Measurements from ENCODE around the gene TNNT1. TPM values are rescaled to one million over a fixed set of nuclear protein-coding genes. Genes with fewer than 3 reads are reported as not detected.
"Not testable (repeated sequence)": the region's sequence is repeated elsewhere in the genome, so short reads cannot be mapped to it uniquely, and the experiment has no call there.

Gene TNNT1
- total RNA-seq, 2 experiments from 2014 or later, result not detected

DNA sequence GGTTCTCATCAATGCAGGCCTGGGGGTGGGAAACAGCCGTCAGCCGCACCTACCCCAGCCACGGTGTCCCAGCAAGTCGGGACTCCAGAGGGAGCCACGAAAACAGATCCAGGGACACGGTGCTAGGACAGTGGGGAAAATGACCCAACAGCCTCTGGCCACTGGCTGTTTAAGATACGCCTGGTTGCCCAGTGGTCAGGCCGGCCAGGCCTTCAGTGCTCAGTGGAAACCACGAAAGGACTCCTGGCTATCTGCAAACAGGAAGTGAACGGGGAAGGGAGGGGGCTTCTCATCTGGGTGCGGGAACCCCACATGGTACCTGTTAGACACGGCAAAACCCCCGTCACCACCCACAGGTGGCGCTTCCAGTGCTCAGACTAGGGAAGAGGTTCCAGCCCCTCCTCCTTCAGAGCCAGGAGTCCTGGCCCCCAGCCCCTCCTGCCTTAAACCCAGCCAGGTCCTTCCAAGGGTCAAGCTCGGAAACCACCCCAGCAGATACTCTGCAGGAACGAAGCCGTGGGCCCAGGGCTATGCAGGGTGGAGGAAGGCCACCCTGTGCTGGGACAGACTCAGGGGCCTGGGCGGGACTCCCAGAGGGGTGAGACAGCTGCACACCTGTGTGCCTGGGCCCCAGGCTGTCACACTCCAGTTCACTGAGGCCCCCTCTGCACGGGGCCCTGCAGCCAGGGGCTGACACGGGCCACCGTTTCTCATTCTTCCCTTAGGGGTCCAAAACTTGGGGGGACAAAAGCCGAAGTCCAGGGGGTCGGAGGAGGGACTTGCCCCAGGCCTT lies 36.0 kb downstream of the TNNT1 start:
- POLR2A ChIA-PET, result no interaction called here
- no peaks in the 10 kb centered on the region for H3K27me3 Mint-ChIP-seq (ENCODE audit: low read depth)
- CTCF ChIA-PET, result no interaction called here
- H3K36me3 Mint-ChIP-seq (ENCODE audit: low read depth), result peaks cover 36% of the 10 kb centered on the region
- no peak overlapping the region for H3K4me3 Mint-ChIP-seq
- DNase-seq (no peak), ATAC-seq (no peak)
- H3K27ac Mint-ChIP-seq, result no peak overlapping the region
- H3K4me1 Mint-ChIP-seq (ENCODE audit: low read depth), result peaks cover 21% of the 10 kb centered on the region
- H3K9me3 Mint-ChIP-seq (ENCODE audit: insufficient read depth), result no peaks in the 10 kb centered on the region

- Mint-ChIP-seq H3K9me3 (ENCODE audit: insufficient read depth) (no peaks in the 10 kb centered on the region), H3K36me3 (ENCODE audit: low read depth) (peaks cover 39% of the 10 kb centered on the region), H3K4me3 (no peak overlapping the region), H3K27me3 (ENCODE audit: low read depth) (no peaks in the 10 kb centered on the region), H3K4me1 (ENCODE audit: low read depth) (peaks cover 18% of the 10 kb centered on the region), H3K27ac (no peak overlapping the region)
- no peak for ATAC-seq
- DNase-seq, result no peak
- ChIA-PET POLR2A (no interaction called here), CTCF (no interaction called here)
Observed at GRCh38 chr19:55112246-55112776, 36.7 kb downstream of the TNNT1 start.

GRCh38 chr19:55111238-55111831 lies 37.7 kb downstream of the TNNT1 start:
- ATAC-seq (no peak), DNase-seq (no peak)
- ChIA-PET CTCF (interaction anchor here (1.0 kb wide), 1 partner anchor 23 kb away, joined by 4 read pairs; no protein-coding TSS in a partner anchor), POLR2A (interaction anchor here (0.6 kb wide), 1 partner anchor 40 kb away, joined by 3 read pairs; no protein-coding TSS in a partner anchor)
- no peak overlapping the region for H3K4me3 Mint-ChIP-seq
- no peaks in the 10 kb centered on the region for H3K27me3 Mint-ChIP-seq (ENCODE audit: low read depth)
- no peaks in the 10 kb centered on the region for H3K9me3 Mint-ChIP-seq (ENCODE audit: insufficient read depth)
- H3K27ac Mint-ChIP-seq, result no peak overlapping the region
- peaks cover 40% of the 10 kb centered on the region for H3K36me3 Mint-ChIP-seq (ENCODE audit: low read depth)
- peaks cover 18% of the 10 kb centered on the region for H3K4me1 Mint-ChIP-seq (ENCODE audit: low read depth)

- no peaks in the 10 kb centered on the region for H3K9me3 Mint-ChIP-seq (ENCODE audit: insufficient read depth)
- ChIA-PET CTCF (no interaction called here), POLR2A (no interaction called here)
- peaks cover 4% of the 10 kb centered on the region for H3K4me1 Mint-ChIP-seq (ENCODE audit: low read depth)
- H3K4me3 Mint-ChIP-seq, result no peak overlapping the region
- no peak for ATAC-seq
- no peaks in the 10 kb centered on the region for H3K27me3 Mint-ChIP-seq (ENCODE audit: low read depth)
- no peak overlapping the region for H3K27ac Mint-ChIP-seq
- DNase-seq, result no peak
- peaks cover 40% of the 10 kb centered on the region for H3K36me3 Mint-ChIP-seq (ENCODE audit: low read depth)
Observed at GRCh38 chr19:55109527-55110291, 39.3 kb downstream of the TNNT1 start.

DNA sequence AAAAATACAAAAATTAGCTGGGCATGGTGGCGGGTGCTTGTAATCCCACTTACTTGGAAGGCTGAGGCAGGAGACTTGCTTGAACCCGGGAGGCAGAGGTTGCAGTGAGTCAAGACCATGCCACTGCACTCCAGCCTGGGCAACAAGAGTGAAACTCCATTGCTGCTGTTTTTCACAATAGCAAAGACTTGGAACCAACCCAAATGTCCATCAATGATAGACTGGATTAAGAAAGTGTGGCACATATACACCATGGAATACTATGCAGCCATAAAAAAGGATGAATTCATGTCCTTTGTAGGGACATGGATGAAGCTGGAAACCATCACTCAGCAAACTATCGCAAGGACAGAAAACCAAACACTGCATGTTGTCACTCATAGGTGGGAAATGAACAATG lies 41.8 kb downstream of the TNNT1 start:
- ChIA-PET POLR2A (interaction anchor here (0.6 to 1.1 kb wide), 2 partner anchors 9 to 302 kb away, joined by 3 read pairs; no protein-coding TSS in a partner anchor), CTCF (interaction anchor here (0.7 to 1.7 kb wide), 2 partner anchors 11 to 54 kb away, joined by 3 to 4 read pairs; no protein-coding TSS in a partner anchor)
- not testable (repeated sequence) for H3K27ac Mint-ChIP-seq; H3K4me3 Mint-ChIP-seq; ATAC-seq; H3K4me1 Mint-ChIP-seq (ENCODE audit: low read depth); H3K9me3 Mint-ChIP-seq (ENCODE audit: insufficient read depth); DNase-seq; H3K27me3 Mint-ChIP-seq (ENCODE audit: low read depth)
- peaks cover 51% of the 10 kb centered on the region for H3K36me3 Mint-ChIP-seq (ENCODE audit: low read depth)

DNA sequence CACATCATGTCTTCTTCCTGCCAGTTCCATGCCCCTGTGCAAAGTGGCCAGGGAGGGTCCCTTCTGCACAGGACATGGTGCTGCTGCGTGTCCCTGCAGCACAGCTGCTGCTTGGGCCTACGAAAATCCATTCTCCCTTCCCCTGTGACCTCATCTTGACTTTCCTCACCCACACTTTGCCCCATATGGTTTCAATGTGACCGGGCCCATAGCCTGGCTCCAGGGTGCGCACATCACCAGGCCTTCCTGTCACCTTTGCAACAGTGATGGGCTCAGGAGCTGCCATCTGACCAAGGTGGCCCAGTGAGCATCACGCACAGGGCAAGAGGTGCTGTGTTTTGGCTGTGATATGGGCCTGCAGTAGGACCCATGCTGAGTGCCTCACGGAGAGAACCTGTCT lies 42.4 kb downstream of the TNNT1 start:
- H3K9me3 Mint-ChIP-seq (ENCODE audit: insufficient read depth), result no peaks in the 10 kb centered on the region
- no peak overlapping the region for H3K4me3 Mint-ChIP-seq
- no peak overlapping the region for H3K27ac Mint-ChIP-seq
- no peaks in the 10 kb centered on the region for H3K4me1 Mint-ChIP-seq (ENCODE audit: low read depth)
- DNase-seq, result no peak
- peaks cover 57% of the 10 kb centered on the region for H3K36me3 Mint-ChIP-seq (ENCODE audit: low read depth)
- ChIA-PET POLR2A (interaction anchor here (0.6 to 1.1 kb wide), 2 partner anchors 10 to 302 kb away, joined by 3 read pairs; no protein-coding TSS in a partner anchor), CTCF (interaction anchor here (0.7 to 1.7 kb wide), 3 partner anchors 18 to 302 kb away, joined by 3 to 6 read pairs (median 4); no protein-coding TSS in a partner anchor)
- H3K27me3 Mint-ChIP-seq (ENCODE audit: low read depth), result no peaks in the 10 kb centered on the region
- no peak for ATAC-seq

- Mint-ChIP-seq H3K4me3 (no peak overlapping the region), H3K4me1 (ENCODE audit: low read depth) (no peaks in the 10 kb centered on the region), H3K27me3 (ENCODE audit: low read depth) (no peaks in the 10 kb centered on the region), H3K27ac (no peak overlapping the region), H3K9me3 (ENCODE audit: insufficient read depth) (no peaks in the 10 kb centered on the region), H3K36me3 (ENCODE audit: low read depth) (peaks cover 50% of the 10 kb centered on the region)
- ChIA-PET CTCF (interaction anchor here (1.3 to 1.7 kb wide), 2 partner anchors 56 to 187 kb away, joined by 3 to 4 read pairs; no protein-coding TSS in a partner anchor), POLR2A (interaction anchor here (0.7 kb wide), 1 partner anchor 19 kb away, joined by 3 read pairs; no protein-coding TSS in a partner anchor)
- ATAC-seq, result no peak
- DNase-seq, result no peak
Observed at GRCh38 chr19:55105237-55105636, 43.8 kb downstream of the TNNT1 start.

DNA sequence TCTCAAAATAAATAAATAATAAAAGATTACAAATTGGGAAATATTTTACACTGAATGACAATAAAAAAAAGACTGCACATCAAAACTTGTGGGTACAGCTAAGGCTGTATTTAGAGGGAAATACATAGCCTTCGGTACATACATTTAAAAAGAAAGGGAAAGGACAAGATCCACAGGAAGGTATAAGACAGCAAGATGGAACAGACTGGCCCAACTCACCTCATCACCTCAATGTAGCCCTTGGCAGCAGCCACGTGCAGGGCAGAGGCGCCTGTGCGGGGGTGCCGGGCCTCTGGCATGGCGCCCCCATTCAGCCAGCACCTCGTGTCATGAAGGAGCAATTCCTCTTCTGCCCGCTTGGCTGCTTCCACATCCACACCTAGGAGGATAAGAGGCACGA lies 45.8 kb downstream of the TNNT1 start:
- POLR2A ChIA-PET, result no interaction called here
- Mint-ChIP-seq H3K36me3 (ENCODE audit: low read depth) (peaks cover 42% of the 10 kb centered on the region), H3K27me3 (ENCODE audit: low read depth) (no peaks in the 10 kb centered on the region), H3K27ac (no peak overlapping the region), H3K4me1 (ENCODE audit: low read depth) (peaks cover 1% of the 10 kb centered on the region), H3K4me3 (no peak overlapping the region), H3K9me3 (ENCODE audit: insufficient read depth) (no peaks in the 10 kb centered on the region)
- CTCF ChIA-PET, result no interaction called here
- ATAC-seq (no peak), DNase-seq (no peak)

GRCh38 chr19:55101261-55101660 lies 47.7 kb downstream of the TNNT1 start:
- Mint-ChIP-seq H3K27me3 (ENCODE audit: low read depth) (no peaks in the 10 kb centered on the region), H3K9me3 (ENCODE audit: insufficient read depth) (no peaks in the 10 kb centered on the region), H3K4me3 (no peak overlapping the region), H3K36me3 (ENCODE audit: low read depth) (peaks cover 31% of the 10 kb centered on the region), H3K27ac (no peak overlapping the region), H3K4me1 (ENCODE audit: low read depth) (peaks cover 2% of the 10 kb centered on the region)
- ATAC-seq (no peak), DNase-seq (no peak)
- ChIA-PET POLR2A (no interaction called here), CTCF (interaction anchor here (1.2 kb wide), 1 partner anchor 553 kb away, joined by 3 read pairs; no protein-coding TSS in a partner anchor)

DNA sequence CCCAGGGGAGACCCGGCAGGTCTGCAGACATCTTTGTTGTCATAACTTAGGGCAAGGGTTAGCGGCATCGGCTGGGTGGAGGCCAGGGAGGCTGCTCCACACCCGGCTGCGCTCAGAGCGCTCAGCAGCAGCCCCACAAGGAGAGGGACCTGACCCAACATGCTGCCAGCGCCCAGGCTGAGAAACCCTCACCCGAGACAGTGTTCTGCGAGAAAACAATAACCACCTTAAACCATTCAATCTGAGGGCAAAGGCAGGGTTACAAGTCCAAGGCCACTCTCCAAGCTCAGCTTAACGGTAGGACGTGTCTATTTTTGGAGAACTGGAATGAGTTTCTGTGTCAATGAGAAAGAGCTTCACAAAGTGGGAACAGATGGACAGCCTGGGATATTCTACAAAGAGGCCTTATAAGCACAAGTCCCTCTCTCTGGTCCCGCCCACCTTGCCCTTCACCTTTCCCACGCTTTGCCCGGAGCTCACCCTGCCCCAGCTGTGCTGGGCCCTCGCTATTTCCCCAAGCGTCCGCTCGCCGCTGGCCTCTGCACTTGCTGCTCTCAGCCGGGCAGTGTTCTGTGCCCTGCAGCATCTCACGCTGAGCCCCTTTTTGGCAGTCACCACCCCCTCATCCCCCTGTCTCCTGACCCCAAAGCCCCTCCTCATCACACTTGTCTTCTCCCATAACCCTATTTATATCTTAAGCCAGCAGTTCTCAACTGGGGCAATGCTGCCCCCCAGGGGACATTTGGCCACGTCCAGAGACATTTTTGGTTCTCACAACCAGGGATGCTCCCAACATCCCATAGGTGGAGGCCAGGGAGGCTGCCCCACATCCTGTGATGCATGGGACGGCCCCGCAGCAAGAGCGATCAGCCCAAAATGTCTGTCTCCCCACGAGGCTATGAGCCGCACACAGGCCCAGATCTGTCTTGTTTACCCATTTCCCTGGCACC lies 49.2 kb downstream of the TNNT1 start:
- H3K9me3 Mint-ChIP-seq (ENCODE audit: insufficient read depth), result no peaks in the 10 kb centered on the region

More for the DNA sequence above, 49.2 kb downstream of the TNNT1 start:
- Mint-ChIP-seq H3K27me3 (ENCODE audit: low read depth) (no peaks in the 10 kb centered on the region), H3K4me1 (ENCODE audit: low read depth) (peaks cover 2% of the 10 kb centered on the region), H3K36me3 (ENCODE audit: low read depth) (peaks cover 23% of the 10 kb centered on the region), H3K4me3 (no peak overlapping the region), H3K27ac (no peak overlapping the region)
- ChIA-PET POLR2A (interaction anchor here (1.0 kb wide), 1 partner anchor 15 kb away, joined by 3 read pairs; no protein-coding TSS in a partner anchor), CTCF (interaction anchor here (1.0 to 1.8 kb wide), 2 partner anchors 12 to 219 kb away, joined by 3 to 5 read pairs; no protein-coding TSS in a partner anchor)
- ATAC-seq (no peak), DNase-seq (no peak)
